HG03175 (cell line): ENCODE results near the gene MYH13.

Source experiments
- ATAC-seq: cut with Tn5 transposase; IDR thresholded peaks from one replicate; pipeline ENCODE4 v1.9.1; 2021; ENCODE audit warnings: mild to moderate bottlenecking, moderate library complexity; ENCODE audit not compliant: unreplicated experiment

Gene MYH13

DNA sequence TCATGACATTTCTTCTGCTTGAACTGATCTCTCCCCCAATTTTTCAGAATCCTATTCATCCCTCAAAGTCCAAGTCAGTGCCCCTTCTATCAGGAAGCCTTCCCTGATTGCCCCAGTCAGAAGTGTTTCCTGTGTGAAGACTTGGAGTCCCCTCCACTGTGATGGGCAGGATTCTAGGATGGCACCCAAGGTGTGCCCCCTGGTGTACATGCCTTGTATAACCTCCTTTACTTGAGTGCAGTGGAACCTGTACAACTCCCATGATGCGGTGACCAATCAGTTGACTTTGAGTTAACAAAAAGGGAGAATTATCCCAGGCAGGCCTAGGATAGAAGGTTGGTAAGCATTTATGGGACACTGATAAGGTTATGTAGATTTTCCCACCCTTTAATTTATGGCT is 23.4 kb downstream of the MYH13 start:
- ATAC-seq: no peak

DNA sequence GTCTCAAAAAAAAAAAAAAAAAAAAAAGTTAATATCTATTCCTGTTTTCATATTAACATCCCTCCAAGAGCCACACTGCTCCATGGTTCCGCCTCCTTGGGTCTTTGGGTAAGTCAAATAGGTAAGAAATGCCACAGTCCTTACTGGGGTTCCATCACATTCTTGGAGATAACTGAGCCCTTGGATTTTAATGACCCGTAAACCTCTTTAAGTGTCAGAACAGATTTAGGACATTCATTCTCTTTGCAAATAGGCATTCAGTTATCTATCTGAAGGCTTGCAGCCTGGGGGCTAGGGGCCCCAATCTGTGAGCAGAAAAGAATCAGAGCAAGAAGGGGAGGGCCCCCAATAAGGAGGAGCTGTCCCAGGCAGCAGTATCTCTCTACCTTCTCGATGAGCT is 28.0 kb downstream of the MYH13 start:
- no peak for ATAC-seq

DNA sequence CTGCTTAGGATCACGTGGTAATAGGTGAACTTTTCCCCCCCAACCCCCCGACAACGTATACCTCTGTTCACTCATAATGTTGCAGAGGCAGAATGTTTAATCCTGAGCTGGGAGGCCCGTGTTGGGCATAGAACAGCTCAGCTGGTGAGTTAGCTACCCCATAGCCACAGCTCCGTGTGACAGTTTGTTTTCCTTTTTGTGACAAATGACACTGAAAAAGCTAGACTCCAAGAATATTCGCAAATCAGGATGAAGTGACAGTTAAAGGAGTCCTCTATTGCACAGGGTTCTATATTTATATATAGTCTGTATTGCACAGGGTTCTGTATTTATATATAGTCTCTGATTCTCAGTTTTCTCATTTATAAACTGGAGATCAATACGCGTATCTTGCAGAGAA is 33.8 kb downstream of the MYH13 start:
- ATAC-seq: no peak

DNA sequence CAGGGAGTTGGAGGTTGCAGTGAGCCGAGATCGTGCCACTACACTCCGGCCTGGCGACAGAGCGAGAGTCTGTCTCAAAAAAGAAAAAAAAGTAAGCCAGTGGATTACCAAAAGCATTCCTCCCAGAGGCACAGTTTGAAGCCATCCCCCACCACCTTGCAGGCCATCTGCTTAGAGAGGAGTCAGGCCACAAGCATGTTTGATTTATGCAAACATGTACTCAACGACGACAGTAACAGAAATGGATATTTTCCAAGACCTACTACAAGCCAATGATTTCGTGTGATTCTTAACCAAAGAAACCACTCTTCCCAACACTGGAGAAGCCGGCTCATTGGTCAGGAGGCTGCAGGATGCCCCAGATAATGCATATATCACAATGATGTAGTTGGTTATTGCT is 34.8 kb downstream of the MYH13 start:
- ATAC-seq: no peak

DNA sequence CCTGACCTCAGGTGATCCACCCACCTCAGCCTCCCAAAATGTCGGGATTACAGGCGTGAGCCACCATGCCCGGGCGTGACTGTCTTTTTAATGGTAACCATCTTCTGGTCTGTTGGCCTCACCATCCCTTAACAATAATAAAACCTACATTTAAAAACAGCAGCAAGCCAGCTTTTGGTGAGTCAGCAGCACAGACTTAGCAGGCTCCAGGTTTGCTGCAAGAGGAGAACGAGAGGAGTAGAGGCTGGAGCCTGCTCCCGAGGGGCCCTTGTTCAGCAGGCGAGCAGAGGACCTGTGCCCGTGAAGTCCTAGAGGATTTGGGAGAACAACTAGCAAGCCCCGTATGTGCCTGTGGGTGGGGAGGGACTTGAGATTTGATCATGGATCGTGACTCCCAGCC is 35.7 kb downstream of the MYH13 start:
- no peak for ATAC-seq

DNA sequence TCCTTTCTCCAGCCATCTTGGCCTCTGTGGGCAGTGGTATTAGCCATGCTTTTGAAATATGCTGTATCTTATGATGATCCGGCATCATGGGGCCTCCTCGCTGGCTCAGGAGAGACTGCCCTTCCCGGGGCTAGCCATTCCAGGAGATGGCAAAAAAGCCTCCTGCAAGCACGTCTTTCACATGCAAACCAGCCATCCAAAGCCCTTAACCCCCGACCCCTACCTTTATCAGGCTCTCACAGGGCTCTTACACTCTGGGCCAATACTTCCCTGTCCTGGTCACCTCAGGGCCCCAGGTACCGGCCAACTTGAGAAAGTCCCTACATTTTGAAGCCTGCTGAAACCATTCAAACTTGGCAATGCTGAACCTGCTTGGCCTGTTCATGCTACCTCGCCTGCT is 36.4 kb downstream of the MYH13 start:
- ATAC-seq: no peak

DNA sequence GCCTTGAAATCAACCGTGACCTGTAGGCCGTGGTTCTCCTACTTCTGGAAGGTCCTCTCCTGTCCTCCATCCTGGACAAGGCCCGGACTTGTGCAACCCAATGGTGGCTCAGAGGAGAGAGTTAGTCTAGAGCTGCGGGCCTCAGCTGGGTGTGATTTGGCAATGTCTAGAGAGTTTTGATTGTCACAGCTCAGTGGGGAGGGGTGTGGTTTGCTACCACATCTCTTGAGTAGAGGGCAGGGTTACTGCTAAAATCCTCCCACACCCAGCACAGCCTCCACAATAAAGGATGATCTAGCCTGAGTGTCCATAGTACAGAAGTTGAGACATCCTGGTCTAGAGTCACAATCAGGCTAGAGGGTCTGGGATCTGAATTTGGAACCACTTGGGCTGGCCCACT is 40.3 kb downstream of the MYH13 start:
- ATAC-seq: no peak

DNA sequence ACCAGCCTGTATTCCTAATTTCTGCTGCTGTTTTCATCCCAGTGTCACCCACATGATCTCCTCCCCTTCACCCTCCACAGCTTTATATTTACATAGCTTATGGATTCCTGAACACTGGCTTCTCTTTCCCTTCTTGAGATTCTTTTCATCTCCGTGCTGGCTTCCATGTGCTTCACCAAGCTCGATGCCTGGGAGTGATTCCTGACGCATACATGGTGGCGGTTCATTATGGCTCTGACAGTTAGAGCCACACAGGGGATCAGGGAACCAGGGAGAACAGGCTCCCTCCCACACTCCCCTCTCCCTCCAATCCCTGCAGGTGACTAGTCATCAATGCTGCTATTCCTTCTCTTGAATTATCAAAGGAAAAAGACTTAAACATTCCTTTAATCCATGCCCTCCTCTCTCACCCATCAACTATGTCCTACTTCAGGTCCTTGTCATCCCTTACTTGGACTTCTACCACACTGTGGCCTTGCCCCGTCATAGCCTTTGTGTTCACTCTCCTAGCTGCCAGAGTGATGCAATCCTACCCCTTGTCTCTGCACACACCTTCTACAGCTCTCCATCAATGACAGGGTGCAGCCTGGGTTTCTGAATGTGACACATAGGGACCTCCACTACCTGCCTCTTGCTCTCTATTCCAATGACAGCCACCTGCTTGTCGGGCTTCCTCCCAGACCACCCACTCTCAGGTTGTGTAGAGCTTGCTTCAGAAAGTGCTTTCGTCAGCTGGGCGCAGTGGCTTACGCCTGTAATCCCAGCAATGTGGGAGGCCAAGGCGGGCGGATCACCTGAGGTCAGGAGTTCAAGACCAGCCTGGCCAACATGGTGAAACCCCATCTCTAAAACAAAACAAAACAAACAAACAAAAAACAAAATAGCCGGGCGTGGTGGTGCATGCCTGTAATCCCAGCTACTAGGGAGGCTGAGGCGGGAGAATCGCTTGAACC is 43.6 kb downstream of the MYH13 start:
- ATAC-seq: no peak

DNA sequence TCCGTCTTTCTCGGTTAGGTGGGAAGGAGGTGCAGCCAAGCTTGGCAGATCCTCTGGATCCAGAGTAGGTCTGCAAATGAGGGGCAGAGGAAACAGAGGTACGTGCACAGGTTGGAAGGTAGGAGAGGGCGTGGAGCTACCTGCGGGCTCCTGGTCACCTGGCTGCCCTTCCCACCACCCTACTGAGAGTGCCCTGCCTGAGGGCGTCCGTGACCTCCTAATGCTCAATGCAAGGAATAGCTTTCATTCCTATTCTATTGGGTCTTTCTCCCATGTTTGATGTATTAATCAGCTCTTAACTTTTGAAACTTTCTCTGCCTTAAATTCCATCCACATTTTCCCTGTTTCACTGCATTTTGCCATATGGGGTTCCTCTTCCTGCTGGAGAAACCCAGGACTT is 44.6 kb downstream of the MYH13 start:
- ATAC-seq: no peak

DNA sequence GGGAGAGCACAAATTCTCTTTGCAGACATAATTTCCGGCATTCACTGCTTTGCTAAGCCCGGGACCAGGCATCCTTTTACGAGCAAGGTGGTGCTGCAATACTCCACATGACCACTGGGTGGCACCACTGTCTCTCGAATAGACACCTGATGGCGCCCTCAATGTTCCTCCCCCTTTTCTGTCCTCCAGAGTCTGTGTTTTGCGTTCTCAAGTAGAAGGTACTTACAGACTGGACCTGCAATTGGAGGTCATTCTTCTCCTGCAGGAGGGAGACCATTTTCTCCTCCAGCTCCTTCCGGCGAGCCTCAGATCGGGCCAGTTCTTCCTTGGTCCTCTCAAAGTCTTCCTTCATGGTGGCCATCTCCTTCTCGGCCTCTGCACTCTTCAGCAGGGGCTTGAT is 45.2 kb downstream of the MYH13 start:
- ATAC-seq: peak; percentile 72

DNA sequence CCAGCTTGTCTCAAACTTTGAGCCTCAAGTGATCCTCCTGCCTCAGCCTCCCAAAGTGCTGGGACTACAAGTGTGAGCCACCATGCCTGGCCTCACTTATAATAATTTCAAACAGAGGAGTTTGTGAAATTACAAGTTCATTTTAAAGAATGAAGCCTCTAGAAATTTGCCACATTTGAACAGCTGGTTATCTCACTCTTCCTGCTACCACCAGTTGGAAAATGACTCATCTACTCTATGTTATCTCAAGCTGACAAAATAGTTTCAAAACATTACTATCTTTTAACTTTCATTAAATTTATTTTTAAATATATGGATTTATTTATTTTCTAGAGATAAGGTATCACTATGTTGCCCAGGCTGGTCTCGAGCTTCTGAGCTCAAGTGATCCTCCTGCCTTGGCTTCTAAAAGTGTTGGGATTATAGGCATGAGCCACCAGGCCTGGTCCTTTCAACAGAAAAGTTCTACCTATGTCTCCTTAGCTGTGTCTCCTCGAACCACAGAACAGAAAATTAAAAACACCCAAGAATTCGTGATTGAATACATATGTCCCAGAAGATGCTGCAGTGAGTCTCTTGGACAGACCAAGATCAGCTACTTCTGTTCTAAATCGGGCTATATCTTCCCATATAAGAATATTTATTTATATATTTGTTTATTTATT is 47.6 kb downstream of the MYH13 start:
- ATAC-seq: no peak

DNA sequence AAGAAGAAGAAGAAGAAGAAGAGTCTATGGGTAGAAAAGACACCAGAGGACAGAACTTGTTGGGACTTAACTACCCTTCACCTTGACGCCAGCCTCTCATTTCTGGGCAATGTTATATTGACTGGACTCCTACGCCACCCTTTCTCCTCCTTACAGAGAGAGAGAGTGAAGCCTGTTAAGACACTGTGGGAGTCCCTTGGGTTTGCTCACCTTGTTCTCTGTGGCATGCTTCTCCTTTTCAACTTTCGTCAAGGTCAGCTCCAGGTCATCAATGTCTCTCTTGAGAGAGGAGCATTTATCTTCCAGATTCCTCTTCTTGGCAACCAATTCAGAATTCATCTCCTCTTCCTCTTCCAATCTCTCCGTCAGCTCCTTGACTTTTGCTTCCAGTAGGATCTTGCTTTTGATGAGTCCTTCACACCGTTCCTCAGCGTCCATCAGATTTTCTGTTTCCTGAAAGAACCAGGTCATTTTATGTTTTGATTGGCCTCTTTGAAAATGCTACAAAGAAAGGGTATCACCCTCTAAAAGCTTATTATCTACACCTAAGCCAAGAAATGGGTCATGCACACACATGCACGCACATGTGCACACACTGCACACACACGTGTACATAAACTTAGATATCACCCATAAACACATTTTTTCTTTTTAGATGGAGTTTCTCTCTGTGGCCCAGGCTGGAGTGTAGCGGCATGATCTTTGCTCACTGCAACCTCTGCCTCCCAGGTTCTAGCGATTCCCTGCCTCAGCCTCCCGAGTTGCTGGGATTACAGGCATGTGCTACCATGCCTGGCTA is 48.8 kb downstream of the MYH13 start:
- no peak for ATAC-seq

DNA sequence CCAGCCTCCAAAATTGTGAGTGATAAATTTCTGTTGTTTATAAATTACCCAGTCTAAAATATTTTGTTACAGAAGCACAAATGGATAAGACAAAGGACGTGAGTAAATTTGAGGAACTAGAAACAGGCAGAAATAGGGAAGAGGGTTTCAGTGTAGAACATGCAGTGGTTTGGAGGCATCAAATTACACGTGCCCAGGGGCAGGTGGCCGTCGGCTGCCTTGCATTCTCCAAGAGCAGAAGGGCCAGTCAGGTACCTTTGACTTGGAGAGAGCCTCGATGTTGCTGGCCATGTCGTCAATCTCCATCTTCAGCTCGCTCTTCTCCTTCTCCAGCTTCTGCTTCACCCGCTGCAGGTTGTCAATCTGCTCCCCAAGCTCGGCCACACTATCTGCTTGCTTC is 54.3 kb downstream of the MYH13 start:
- ATAC-seq: no peak

DNA sequence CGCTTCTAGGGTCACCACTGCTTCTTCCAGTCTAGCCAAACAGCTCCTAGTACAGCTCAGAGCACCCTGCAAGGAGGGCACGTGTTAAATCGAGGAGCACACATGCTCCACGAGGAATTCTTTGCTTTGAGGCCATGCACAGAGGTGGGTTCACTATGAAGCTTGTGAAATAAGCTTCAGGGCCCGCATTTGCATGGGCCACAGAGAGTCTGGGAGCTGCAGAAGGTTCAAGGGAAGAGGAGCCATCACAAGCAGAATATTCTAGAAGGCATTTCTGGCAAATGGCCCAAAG is 55.3 kb downstream of the MYH13 start:
- ATAC-seq: no peak

DNA sequence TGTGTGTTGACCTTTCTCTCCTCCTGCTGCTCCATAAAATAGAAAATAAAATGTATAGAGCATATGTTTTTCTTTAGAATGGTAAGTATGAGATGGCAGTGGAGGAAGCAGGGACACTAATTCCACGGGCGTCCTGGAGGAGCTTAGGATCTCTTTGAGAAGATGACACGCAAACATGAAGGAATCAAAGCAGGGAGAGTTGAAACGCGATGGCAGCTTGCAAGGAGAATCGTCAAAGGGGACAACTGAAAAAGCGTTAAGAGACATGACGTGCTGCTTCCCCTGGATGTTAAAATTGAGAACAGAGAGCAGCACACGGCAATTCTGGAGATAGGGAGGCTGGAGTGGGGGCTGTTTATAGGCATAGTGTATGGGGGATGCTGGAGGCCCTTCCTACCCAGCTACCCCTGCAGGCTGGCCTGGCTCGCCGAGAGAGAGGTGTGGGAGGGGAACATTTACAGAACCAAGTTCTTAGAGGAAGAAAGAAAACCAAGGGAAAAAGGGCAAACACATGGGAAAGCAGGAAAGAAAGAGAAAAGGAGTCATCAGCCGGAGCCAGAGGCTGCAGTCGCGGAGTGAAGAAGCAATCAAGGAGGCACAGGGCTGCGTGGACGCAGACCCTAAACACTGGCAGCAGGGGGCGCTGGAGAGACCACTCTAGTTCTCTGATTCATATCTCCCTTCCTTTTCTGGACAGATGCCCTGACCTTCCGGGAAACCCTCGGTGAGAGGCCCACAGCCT is 55.8 kb downstream of the MYH13 start:
- ATAC-seq: peak; percentile 65

DNA sequence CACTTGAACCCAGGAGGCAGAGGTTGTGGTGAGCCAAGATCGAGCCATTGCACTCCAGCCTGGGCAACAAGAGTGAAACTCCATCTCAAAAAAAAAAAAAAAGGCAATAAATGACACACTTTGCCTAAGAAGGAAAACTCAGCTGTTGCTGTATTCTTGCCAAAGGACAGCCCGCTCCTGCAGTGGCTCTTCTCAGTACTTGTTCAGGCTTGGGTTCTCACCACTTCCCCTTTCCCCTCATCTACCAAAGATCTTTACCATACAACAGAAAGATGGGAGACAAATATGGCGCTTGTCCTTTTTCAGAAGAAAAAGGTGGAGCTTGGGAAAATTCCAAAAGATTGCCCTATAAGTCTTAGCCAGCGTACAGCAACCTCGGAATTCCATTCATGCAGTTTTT is 58.5 kb downstream of the MYH13 start:
- ATAC-seq: no peak

DNA sequence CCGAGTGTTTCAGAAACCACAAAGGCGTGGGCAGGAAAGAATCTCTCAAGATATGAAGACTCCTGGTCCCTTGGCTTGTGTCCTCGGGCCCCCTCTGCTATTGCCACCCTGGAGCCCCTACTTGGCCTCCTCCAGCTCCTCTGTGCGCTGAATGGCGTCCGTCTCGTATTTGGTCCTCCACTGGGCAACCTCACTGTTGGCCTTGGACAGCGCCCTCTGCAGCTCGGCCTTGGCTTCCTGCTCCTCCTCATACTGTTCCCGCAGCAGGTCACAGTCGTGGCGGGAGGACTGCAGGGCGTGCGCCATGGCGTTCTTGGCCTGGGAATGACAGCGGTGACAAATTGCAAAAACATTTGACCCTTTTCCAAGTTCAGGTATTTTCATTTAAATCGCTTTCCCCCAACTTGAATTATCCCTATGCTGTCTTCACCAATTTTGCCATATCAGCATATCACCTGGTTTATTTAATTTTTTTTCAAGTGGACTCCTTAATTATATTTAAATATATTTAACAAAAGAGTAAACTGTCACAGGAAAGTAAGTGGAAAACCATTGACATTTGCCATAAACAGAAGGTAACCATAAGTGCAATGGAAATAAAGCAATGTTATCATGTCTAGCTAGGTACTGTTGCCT is 59.7 kb downstream of the MYH13 start:
- ATAC-seq: no peak

DNA sequence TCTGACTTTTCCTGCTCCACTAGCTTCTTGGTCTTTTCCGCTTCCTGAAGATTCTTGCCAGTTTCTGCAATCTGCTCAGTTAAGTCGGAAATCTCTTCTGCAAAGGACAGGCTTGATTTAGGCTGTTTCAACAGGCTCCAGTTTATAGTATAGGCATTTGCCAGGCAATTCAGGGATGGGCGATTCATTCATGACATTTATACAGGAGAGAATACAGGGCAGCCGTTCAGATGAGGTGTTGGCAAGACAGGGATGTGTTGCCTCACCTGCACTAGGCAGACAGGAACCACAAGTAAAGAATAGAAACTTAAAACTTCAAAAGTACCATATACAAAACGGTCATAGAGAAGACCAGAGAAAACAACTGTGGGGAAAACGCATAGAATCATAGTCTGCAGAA is 61.7 kb downstream of the MYH13 start:
- no peak for ATAC-seq

DNA sequence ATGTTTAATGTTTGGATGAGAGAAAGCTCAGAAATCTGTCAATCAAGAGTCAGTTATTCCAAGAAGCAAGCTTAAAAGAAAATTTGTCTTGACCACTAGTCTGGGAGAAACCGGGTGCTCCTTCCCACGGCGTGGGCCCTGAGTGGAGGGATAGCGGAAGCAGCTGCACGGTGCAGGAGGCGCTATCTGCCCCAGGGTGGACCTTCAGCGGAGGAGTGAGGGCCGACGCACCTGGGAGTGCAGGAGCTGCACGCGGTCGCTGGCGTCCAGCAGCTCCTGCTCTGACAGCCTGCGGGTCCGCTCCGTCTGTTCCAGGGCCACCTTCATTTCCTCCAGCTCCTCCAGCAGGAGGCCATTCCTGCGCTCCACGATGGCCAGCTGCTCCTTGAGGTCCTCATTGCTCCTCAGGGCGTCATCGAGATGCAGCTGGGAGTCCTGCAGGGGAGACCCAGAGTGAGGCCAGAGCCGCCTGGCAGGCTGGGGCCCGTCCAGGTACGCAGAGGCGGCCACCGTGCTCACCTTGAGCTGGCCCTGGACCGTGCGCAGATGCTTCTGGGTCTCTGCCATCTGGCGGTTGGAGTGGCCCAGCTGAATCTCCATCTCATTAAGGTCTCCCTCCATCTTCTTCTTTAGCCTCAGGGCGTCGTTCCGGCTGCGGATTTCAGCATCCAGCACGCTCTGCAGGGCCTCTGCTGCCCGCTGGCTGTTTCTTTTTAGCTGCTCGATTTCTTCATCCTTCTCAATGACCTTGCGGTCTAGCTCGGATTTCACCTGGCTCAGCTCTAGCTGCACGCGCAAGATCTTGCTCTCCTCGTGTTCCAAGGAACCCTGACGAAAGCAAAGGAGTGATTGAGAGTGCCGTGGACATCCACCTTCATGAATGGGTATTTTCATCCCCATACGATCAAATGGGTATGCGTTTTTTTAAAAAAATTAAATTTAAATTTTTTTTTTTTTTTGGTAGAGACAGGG is 63.5 kb downstream of the MYH13 start:
- no peak for ATAC-seq
